ENCODE measurements around the gene UCP2.

UCP2 gene

GRCh38 chr11:74009675-74010305, 27.1 kb upstream of the UCP2 start:
- no peak for DNase-seq

GRCh38 chr11:74009230-74009547, 26.5 kb upstream of the UCP2 start:
- DNase-seq, result no peak

- no peak for DNase-seq
Observed at GRCh38 chr11:74008373-74009229, 26.0 kb upstream of the UCP2 start, which contains the start of gene UCP3. Gene UCP3 (minus strand): TSS chr11:74009085. CDS start chr11:74007042, 2,043 bp downstream.

- DNase-seq, result no peak
Observed at GRCh38 chr11:74007691-74008372, 25.2 kb upstream of the UCP2 start.

GRCh38 chr11:74006743-74007304, 24.2 kb upstream of the UCP2 start:
- DNase-seq, result no peak

GRCh38 chr11:74005721-74006517, 23.3 kb upstream of the UCP2 start:
- no peak for DNase-seq

GRCh38 chr11:74004759-74005615, 22.3 kb upstream of the UCP2 start:
- peak; percentile 93 for DNase-seq

GRCh38 chr11:74004046-74004695, 21.5 kb upstream of the UCP2 start:
- DNase-seq, result no peak

- no peak for DNase-seq
Observed at GRCh38 chr11:74002832-74003231, 20.2 kb upstream of the UCP2 start.

GRCh38 chr11:74001822-74002286, 19.2 kb upstream of the UCP2 start:
- DNase-seq, result no peak

- DNase-seq, result no peak
Observed at GRCh38 chr11:74000307-74001133, 17.9 kb upstream of the UCP2 start.

GRCh38 chr11:73999581-74000306, 17.1 kb upstream of the UCP2 start:
- no peak for DNase-seq

- DNase-seq, result no peak
Observed at GRCh38 chr11:73998846-73999575, 16.4 kb upstream of the UCP2 start.

- DNase-seq, result no peak
Observed at GRCh38 chr11:73997120-73997770, 14.6 kb upstream of the UCP2 start.

GRCh38 chr11:73996161-73996747, 13.6 kb upstream of the UCP2 start:
- DNase-seq, result no peak

GRCh38 chr11:73995731-73996130, 13.1 kb upstream of the UCP2 start:
- DNase-seq, result peak; percentile 81

GRCh38 chr11:73995247-73995646, 12.6 kb upstream of the UCP2 start:
- DNase-seq, result peak; percentile 88
